Body of pancreas (tissue), 4 donors: ENCODE measurements around the gene SLC16A8.
"Not testable (repeated sequence)": the region's sequence is repeated elsewhere in the genome, so short reads cannot be mapped to it uniquely, and the experiment has no call there.

Experiments
- CTCF ChIP-seq, 7 experiments: fragments of 450-650 bp in 4 of 7; fragments of 200-600 bp in 3 of 7; sonication (generic) in 3 of 7; IDR thresholded peaks; one replicate each; pipeline ENCODE4 v1.5.1; 2016 to 2019; ENCODE audit warnings: antibody characterized with exemption in 7 of 7
- POLR2A ChIP-seq, 3 donors: fragments of 450-650 bp; IDR thresholded peaks; one replicate each; pipeline ENCODE4 v1.6.1; 2016; ENCODE audit warnings: antibody characterized with exemption in 3 of 3, mild to moderate bottlenecking in 2 of 3

- not testable (repeated sequence) for TF ChIP-seq CTCF, POLR2A (IDR thresholded peaks at IDR 0.05)
Measured at GRCh38 chr22:38117556-38117955, 33.6 kb upstream of the SLC16A8 start.
